ENCODE results near the gene NCK2. TPM values are rescaled to one million over a fixed set of nuclear protein-coding genes. Genes with fewer than 3 reads are reported as not detected.

Gene NCK2
- polyA plus RNA-seq, 3 donors: 2.5 to 18.2 (median 7.6) TPM

DNA sequence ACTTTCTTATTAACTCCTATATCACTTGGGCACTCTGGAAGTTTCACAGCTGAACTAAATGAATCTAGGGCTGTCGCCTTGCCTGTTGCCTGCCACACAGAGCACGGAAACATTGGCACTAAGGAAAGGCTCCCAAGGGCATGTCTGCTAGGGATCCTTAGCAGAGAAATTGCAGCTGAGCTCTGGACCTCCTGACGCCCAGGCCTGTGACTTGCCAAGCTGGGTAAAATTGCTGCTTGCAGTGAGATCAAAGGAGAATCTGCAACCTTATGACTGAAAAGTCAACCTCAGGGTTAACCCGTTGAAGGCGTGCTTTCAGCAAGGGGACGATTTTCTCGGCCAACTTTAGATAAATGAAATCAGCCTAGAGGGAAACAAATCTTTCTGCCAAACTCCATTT, 189.8 kb downstream of the NCK2 start:
- H3K36me3 ChIP-seq (replicated peaks in 1 of 2; ENCODE audit: control insufficient read depth in 1 of 2, insufficient read depth in 2 of 2, low read length in 2 of 2): no peaks in the 10 kb centered on the region
- H3K27me3 Mint-ChIP-seq (ENCODE audit: low read depth in 3 of 3): peaks cover 0 to 3% (median 0%) of the 10 kb centered on the region in 3 donors
- no peak overlapping the region for H3K27ac Mint-ChIP-seq
- no peaks in the 10 kb centered on the region for H3K4me1 Mint-ChIP-seq
- intact Hi-C loops (cut with micrococcal nuclease): no loop called here
- WGBS (ENCODE audit: insufficient coverage): 100% methylated on average over 3 of the region's 7 CpGs
- H3K9me3 Mint-ChIP-seq: peaks cover 6 to 26% (median 14%) of the 10 kb centered on the region in 7 donors
- H3K4me1 ChIP-seq (ENCODE audit: control insufficient read depth in 1 of 2, insufficient read depth in 2 of 2, low read length in 2 of 2): no peaks in the 10 kb centered on the region
- TF ChIP-seq, protein P1, sequence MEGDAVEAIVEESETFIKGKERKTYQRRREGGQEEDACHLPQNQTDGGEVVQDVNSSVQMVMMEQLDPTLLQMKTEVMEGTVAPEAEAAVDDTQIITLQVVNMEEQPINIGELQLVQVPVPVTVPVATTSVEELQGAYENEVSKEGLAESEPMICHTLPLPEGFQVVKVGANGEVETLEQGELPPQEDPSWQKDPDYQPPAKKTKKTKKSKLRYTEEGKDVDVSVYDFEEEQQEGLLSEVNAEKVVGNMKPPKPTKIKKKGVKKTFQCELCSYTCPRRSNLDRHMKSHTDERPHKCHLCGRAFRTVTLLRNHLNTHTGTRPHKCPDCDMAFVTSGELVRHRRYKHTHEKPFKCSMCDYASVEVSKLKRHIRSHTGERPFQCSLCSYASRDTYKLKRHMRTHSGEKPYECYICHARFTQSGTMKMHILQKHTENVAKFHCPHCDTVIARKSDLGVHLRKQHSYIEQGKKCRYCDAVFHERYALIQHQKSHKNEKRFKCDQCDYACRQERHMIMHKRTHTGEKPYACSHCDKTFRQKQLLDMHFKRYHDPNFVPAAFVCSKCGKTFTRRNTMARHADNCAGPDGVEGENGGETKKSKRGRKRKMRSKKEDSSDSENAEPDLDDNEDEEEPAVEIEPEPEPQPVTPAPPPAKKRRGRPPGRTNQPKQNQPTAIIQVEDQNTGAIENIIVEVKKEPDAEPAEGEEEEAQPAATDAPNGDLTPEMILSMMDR (IDR thresholded peaks at IDR 0.05): no peak
- no peak overlapping the region for H3K27ac ChIP-seq (ENCODE audit: low read depth in 1 of 2, low read length in 2 of 2)
- no peaks in the 10 kb centered on the region for H3K27me3 ChIP-seq (ENCODE audit: control insufficient read depth in 2 of 2, insufficient read depth in 2 of 2, low read length in 2 of 2)
- no peak for DNase-seq
- no peak overlapping the region for H3K4me2 ChIP-seq (replicated peaks; ENCODE audit: extremely low read depth, low read length, poor library complexity, severe bottlenecking)
- peaks cover 6 to 24% of the 10 kb centered on the region in 2 donors for H3K9me3 ChIP-seq (replicated peaks in 1 of 2; ENCODE audit: control insufficient read depth in 1 of 2, insufficient read depth in 1 of 2, low read length in 2 of 2)
- H2AFZ ChIP-seq (ENCODE audit: insufficient read depth, low read depth, low read length, poor library complexity, severe bottlenecking): no peak overlapping the region
- H3K36me3 Mint-ChIP-seq: no peaks in the 10 kb centered on the region
- H3K9ac ChIP-seq (ENCODE audit: insufficient read depth, low read length, poor library complexity, severe bottlenecking): no peak overlapping the region
- no peak overlapping the region for H3K4me3 Mint-ChIP-seq
- H4K20me1 ChIP-seq (ENCODE audit: insufficient read depth, low read length): no peaks in the 10 kb centered on the region
- no peaks in the 10 kb centered on the region for H3K79me2 ChIP-seq (ENCODE audit: insufficient read depth, low read length)
- no peak overlapping the region for H3K4me3 ChIP-seq (replicated peaks in 1 of 3; ENCODE audit: low read depth in 2 of 3, low read length in 3 of 3)

DNA sequence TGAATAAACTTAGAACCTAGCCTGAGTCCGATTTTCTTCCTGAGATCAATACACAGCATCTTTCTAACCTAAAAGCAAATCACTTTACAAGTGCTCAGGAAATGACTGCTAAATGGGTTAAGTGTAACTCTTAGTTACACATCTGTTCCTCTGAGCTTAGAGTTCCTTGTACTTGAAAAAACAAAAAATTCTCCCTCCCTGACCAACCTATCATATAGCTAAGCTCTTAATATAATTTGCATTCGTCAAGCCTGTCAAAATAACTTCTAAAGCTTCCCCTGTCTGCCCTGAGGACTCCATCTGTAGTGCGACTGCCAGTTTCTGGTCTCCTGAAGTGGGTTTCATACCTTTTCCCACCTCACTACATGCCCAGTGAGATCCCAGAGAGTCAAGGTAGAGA, 190.4 kb downstream of the NCK2 start:
- Histone ChIP-seq H3K4me2 (replicated peaks; ENCODE audit: extremely low read depth, low read length, poor library complexity, severe bottlenecking) (no peak overlapping the region), H3K36me3 (replicated peaks in 1 of 2; ENCODE audit: control insufficient read depth in 1 of 2, insufficient read depth in 2 of 2, low read length in 2 of 2) (no peaks in the 10 kb centered on the region), H2AFZ (ENCODE audit: insufficient read depth, low read depth, low read length, poor library complexity, severe bottlenecking) (no peak overlapping the region), H3K4me1 (ENCODE audit: control insufficient read depth in 1 of 2, insufficient read depth in 2 of 2, low read length in 2 of 2) (no peaks in the 10 kb centered on the region), H4K20me1 (ENCODE audit: insufficient read depth, low read length) (no peaks in the 10 kb centered on the region), H3K79me2 (ENCODE audit: insufficient read depth, low read length) (no peaks in the 10 kb centered on the region), H3K4me3 (replicated peaks in 1 of 3; ENCODE audit: low read depth in 2 of 3, low read length in 3 of 3) (no peak overlapping the region), H3K27ac (ENCODE audit: low read depth in 1 of 2, low read length in 2 of 2) (no peak overlapping the region), H3K9me3 (replicated peaks in 1 of 2; ENCODE audit: control insufficient read depth in 1 of 2, insufficient read depth in 1 of 2, low read length in 2 of 2) (peaks cover 10 to 30% of the 10 kb centered on the region in 2 donors), H3K9ac (ENCODE audit: insufficient read depth, low read length, poor library complexity, severe bottlenecking) (no peak overlapping the region), H3K27me3 (ENCODE audit: control insufficient read depth in 2 of 2, insufficient read depth in 2 of 2, low read length in 2 of 2) (no peaks in the 10 kb centered on the region)
- WGBS (ENCODE audit: insufficient coverage): 78% methylated on average over 1 of the region's 3 CpGs
- Mint-ChIP-seq H3K27me3 (ENCODE audit: low read depth in 3 of 3) (peaks cover 0 to 3% (median 0%) of the 10 kb centered on the region in 3 donors), H3K36me3 (no peaks in the 10 kb centered on the region), H3K27ac (no peak overlapping the region), H3K9me3 (peaks cover 8 to 30% (median 18%) of the 10 kb centered on the region in 7 donors), H3K4me1 (no peaks in the 10 kb centered on the region), H3K4me3 (no peak overlapping the region)
- no peak for DNase-seq
- TF ChIP-seq, protein P1 (IDR thresholded peaks at IDR 0.05): no peak
- intact Hi-C loops (cut with micrococcal nuclease): no loop called here

Measured in CD14-positive monocyte (primary cell).